Keratinocyte (primary cell): ENCODE measurements around the gene QRSL1. TPM values are rescaled to one million over a fixed set of nuclear protein-coding genes. Genes with fewer than 3 reads are reported as not detected.

Experiments
- DNase-seq: peaks from one replicate; pipeline ENCODE4 v3.0.0-alpha.2; 2011; ENCODE audit warnings: low read depth, missing footprints, low spot score
- FAIRE-seq: peaks from 2 replicates; lab custom pipeline; 2011; peaks lifted over from hg19 to GRCh38; lab: Jason Lieb, UNC
- H2AFZ ChIP-seq: 2 replicates; pipeline ENCODE4 v1.6.0; 2012; ENCODE audit warnings: low read length, control low read depth, inconsistent platforms; ENCODE audit not compliant: control insufficient read depth
- H3K27ac ChIP-seq: 2 replicates; pipeline ENCODE4 v1.5.1; 2011; ENCODE audit warnings: low read length; ENCODE audit not compliant: control insufficient read depth, insufficient read depth
- H3K27me3 ChIP-seq: 3 replicates; pipeline ENCODE4 v1.6.0; 2011; ENCODE audit warnings: low read length; ENCODE audit not compliant: control insufficient read depth, insufficient read depth; ENCODE audit errors: extremely low read depth
- H3K36me3 ChIP-seq, 2 experiments: 2 replicates in 1 of 2; 3 replicates in 1 of 2; pipeline ENCODE4 v1.5.1; 2011; ENCODE audit warnings: low read length in 2 of 2, mild to moderate bottlenecking in 1 of 2; ENCODE audit not compliant: control insufficient read depth in 2 of 2, insufficient read depth in 2 of 2; ENCODE audit errors: extremely low read depth in 1 of 2
- H3K4me1 ChIP-seq: 3 replicates; pipeline ENCODE4 v1.5.1; 2011; ENCODE audit warnings: low read length; ENCODE audit not compliant: control insufficient read depth, insufficient read depth; ENCODE audit errors: extremely low read depth
- H3K4me2 ChIP-seq: 3 replicates; pipeline ENCODE4 v1.6.0; 2011; ENCODE audit warnings: low read depth, low read length; ENCODE audit not compliant: control insufficient read depth, insufficient read depth; ENCODE audit errors: extremely low read depth
- H3K4me3 ChIP-seq, 3 experiments: fragments of 200-600 bp in 1 of 3; sonication (generic) in 1 of 3; 2 replicates in 2 of 3; 3 replicates in 1 of 3; pipeline ENCODE4 v1.5.1; 2011 to 2016; ENCODE audit warnings: low read length in 3 of 3, mild to moderate bottlenecking in 3 of 3, control low read depth in 2 of 3, inconsistent platforms in 1 of 3, low read depth in 1 of 3, mixed read lengths in 1 of 3, mixed run types in 1 of 3, moderate library complexity in 1 of 3; ENCODE audit not compliant: control insufficient read depth in 2 of 3, insufficient read depth in 2 of 3; ENCODE audit errors: extremely low read depth in 1 of 3
- H3K79me2 ChIP-seq: 2 replicates; pipeline ENCODE4 v1.6.0; 2012; ENCODE audit warnings: low read length; ENCODE audit not compliant: control insufficient read depth, insufficient read depth
- H3K9ac ChIP-seq: 3 replicates; pipeline ENCODE4 v1.6.0; 2011; ENCODE audit warnings: low read length; ENCODE audit not compliant: control insufficient read depth, insufficient read depth; ENCODE audit errors: extremely low read depth
- H3K9me1 ChIP-seq: 3 replicates; pipeline ENCODE4 v1.6.0; 2011; ENCODE audit warnings: low read length; ENCODE audit not compliant: control insufficient read depth, insufficient read depth; ENCODE audit errors: extremely low read depth
- H3K9me3 ChIP-seq: 2 replicates; pipeline ENCODE4 v1.5.1; 2012; ENCODE audit warnings: low read depth, low read length; ENCODE audit not compliant: control insufficient read depth
- H4K20me1 ChIP-seq: 3 replicates; pipeline ENCODE4 v1.6.0; 2011; ENCODE audit warnings: low read length; ENCODE audit not compliant: control insufficient read depth, insufficient read depth; ENCODE audit errors: extremely low read depth
- EZH2 ChIP-seq: IDR thresholded peaks from one replicate; pipeline ENCODE4 v1.6.1; 2012; ENCODE audit warnings: inconsistent platforms, mild to moderate bottlenecking, low read length, moderate library complexity
- dilution Hi-C: fragments of 300-500 bp; cut with MboI; formaldehyde crosslinking; loops from one replicate; pipeline ENCODE4 v1.7.0; 2020; ENCODE audit warnings: low sequenced_read_pairs; ENCODE audit not compliant: extremely low pct_ligation_motif_present
- polyA plus RNA-seq, 5 experiments: library from polyadenylated mRNA; depleted of rRNA in 3 of 5; stranded (reverse) in 3 of 5; stranded (forward) in 1 of 5; unstranded in 1 of 5; fragments of >200 nt; gene quantifications; 1 replicate in 1 of 5; 2 replicates in 3 of 5; 3 replicates in 1 of 5; pipeline versions ENCODE4 v1.2.1 to v1.2.3, GENCODE V29; 2011 to 2012; ENCODE audit warnings: missing spikeins in 2 of 5, low read depth in 1 of 5, low replicate concordance in 1 of 5
- TF ChIP-seq, protein P1 (sequence below), 3 experiments: IDR thresholded peaks in 1 of 3; conservative IDR thresholded peaks in 1 of 3; optimal IDR thresholded peaks in 1 of 3; 2 replicates in 2 of 3; 3 replicates in 1 of 3; pipeline versions ENCODE3 to v1.5.1; 2011; ENCODE audit warnings: low read length in 3 of 3, mild to moderate bottlenecking in 3 of 3, moderate library complexity in 2 of 3, control low read depth in 1 of 3, inconsistent platforms in 1 of 3; ENCODE audit not compliant: insufficient read depth in 2 of 3; ENCODE audit errors: extremely low read depth in 1 of 3

The QRSL1 gene
- polyA plus RNA-seq, 1 donor (not counting 4 experiments of a cell fraction or from before 2014, with no cell fraction given) = 14.6 TPM

DNA sequence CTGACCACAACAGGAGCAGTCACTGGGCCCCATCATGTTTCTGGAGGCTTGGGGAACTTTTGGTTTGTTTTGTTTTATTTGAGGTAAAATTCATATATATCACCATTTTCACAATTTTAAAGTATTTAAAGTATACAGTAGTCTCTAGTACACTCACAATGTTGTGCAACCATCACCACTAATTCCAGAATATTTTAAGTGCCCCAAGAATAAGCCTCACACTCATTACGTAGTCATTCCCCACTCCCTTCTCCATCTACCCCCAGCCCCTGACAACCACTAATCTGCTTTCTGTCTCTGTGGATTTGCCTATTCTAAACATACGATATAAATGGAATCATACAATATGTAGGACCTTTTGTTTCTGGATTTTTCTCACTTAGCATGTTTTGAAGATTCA lies 29.0 kb upstream of the QRSL1 start:
- Histone ChIP-seq H3K9ac (no peak overlapping the region), H3K9me1 (no peaks in the 10 kb centered on the region), H3K4me1 (no peaks in the 10 kb centered on the region), H3K4me2 (no peak overlapping the region), H3K9me3 (no peaks in the 10 kb centered on the region), H3K27me3 (no peaks in the 10 kb centered on the region), H2AFZ (no peak overlapping the region), H3K4me3 (no peak overlapping the region), H4K20me1 (no peaks in the 10 kb centered on the region), H3K79me2 (no peaks in the 10 kb centered on the region), H3K27ac (no peak overlapping the region), H3K36me3 (peaks cover 0 to 1% of the 10 kb centered on the region in 2 experiments)
- FAIRE-seq (no peak), DNase-seq (no peak)
- dilution Hi-C loops = no loop called here
- TF ChIP-seq, protein P1, sequence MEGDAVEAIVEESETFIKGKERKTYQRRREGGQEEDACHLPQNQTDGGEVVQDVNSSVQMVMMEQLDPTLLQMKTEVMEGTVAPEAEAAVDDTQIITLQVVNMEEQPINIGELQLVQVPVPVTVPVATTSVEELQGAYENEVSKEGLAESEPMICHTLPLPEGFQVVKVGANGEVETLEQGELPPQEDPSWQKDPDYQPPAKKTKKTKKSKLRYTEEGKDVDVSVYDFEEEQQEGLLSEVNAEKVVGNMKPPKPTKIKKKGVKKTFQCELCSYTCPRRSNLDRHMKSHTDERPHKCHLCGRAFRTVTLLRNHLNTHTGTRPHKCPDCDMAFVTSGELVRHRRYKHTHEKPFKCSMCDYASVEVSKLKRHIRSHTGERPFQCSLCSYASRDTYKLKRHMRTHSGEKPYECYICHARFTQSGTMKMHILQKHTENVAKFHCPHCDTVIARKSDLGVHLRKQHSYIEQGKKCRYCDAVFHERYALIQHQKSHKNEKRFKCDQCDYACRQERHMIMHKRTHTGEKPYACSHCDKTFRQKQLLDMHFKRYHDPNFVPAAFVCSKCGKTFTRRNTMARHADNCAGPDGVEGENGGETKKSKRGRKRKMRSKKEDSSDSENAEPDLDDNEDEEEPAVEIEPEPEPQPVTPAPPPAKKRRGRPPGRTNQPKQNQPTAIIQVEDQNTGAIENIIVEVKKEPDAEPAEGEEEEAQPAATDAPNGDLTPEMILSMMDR (optimal IDR thresholded peaks at IDR 0.05 in 1 of 3, IDR thresholded peaks at IDR 0.05 in 1 of 3, conservative IDR thresholded peaks at IDR 0.05 in 1 of 3; ENCODE audit: extremely low read depth in 1 of 3, insufficient read depth in 2 of 3, low read length in 3 of 3) = no peak
- TF ChIP-seq EZH2 = no peak

DNA sequence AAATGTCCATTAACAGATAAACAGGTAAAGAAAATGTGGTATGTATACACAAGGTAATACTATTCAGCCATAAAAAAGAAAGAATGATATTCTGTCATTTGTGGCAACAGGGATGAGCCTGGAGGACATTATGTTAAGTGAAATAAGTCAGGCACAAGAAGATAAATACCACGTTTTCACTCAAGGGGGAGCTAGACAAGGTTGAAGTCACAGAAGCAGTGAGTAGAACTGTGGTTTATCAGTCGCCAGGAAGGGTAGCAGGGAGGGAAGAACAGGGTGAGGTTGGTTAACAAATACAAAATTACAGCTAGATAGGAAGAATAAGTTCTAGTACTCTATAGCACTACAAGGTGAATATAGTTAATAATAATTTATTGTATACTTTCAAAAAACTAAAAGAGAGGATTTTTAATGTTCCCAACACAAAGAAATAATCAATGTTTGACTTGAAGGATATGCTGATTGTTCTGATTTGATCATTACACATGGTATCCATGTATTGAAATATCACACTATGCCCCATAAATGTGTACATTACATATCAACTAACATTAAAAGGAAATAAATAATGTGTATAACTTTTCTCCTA lies 21.2 kb upstream of the QRSL1 start:
- dilution Hi-C loops = no loop called here
- H3K9me1 ChIP-seq = no peaks in the 10 kb centered on the region
- H3K79me2 ChIP-seq = no peaks in the 10 kb centered on the region
- TF ChIP-seq, protein P1 (optimal IDR thresholded peaks at IDR 0.05 in 1 of 3, IDR thresholded peaks at IDR 0.05 in 1 of 3, conservative IDR thresholded peaks at IDR 0.05 in 1 of 3; ENCODE audit: extremely low read depth in 1 of 3, insufficient read depth in 2 of 3, low read length in 3 of 3) = peak; percentile 65 to 71 (median 66)
- TF ChIP-seq EZH2 = no peak
- no peak overlapping the region for H3K4me2 ChIP-seq
- H3K27me3 ChIP-seq = no peaks in the 10 kb centered on the region
- H3K9ac ChIP-seq = no peak overlapping the region
- H3K36me3 ChIP-seq = peaks cover 0 to under 1% of the 10 kb centered on the region in 2 experiments
- H4K20me1 ChIP-seq = no peaks in the 10 kb centered on the region
- H3K4me1 ChIP-seq = no peaks in the 10 kb centered on the region
- H2AFZ ChIP-seq = no peak overlapping the region
- no peak for DNase-seq
- FAIRE-seq = peak; percentile 90
- no peak overlapping the region for H3K27ac ChIP-seq
- no peaks in the 10 kb centered on the region for H3K9me3 ChIP-seq
- no peak overlapping the region for H3K4me3 ChIP-seq
